IMR-90 (cell line): ENCODE results near the gene CCL20. TPM values are rescaled to one million over a fixed set of nuclear protein-coding genes. Genes with fewer than 3 reads are reported as not detected.
A peak's percentile ranks its signal among the peaks of the same experiment; 100 is the strongest.

ENCODE experiments used
- ATAC-seq: fragments of 200-7000 bp; cut with Tn5 transposase; 2 replicates; pipeline ENCODE4 v1.9.1; 2020; ENCODE audit warnings: low read depth, mild to moderate bottlenecking, moderate library complexity
- BruUV-seq: library from RNA; stranded (reverse); fragments of 400-500 nt; replicated peaks from 2 replicates; lab custom pipeline; 2021; lab: Mats Ljungman, UMichigan
- CTCF ChIA-PET: fragments of 300-600 bp; formaldehyde crosslinking; extraction: SDS; loops from one replicate; lab custom pipeline; 2021; ENCODE audit warnings: antibody characterized with exemption; lab: Yijun Ruan, JAX
- POLR2A ChIA-PET: fragments of 300-600 bp; sonication (Branson Sonifier 250); formaldehyde crosslinking; loops from one replicate; lab custom pipeline; 2022; ENCODE audit warnings: antibody characterized with exemption; ENCODE audit not compliant: unreplicated experiment; lab: Charles Lee
- DNase-seq: peaks from one replicate; pipeline ENCODE4 v3.0.0; 2013
- H2AFZ ChIP-seq: replicated peaks from 2 replicates; pipeline ENCODE3; 2013; ENCODE audit warnings: low read length, mild to moderate bottlenecking; ENCODE audit not compliant: poor library complexity
- H2AK5ac ChIP-seq: 2 replicates; pipeline ENCODE4 v1.6.1; 2013; ENCODE audit warnings: low read depth, low read length, inconsistent platforms
- H2AK9ac ChIP-seq: replicated peaks from 2 replicates; pipeline ENCODE3; 2013; ENCODE audit warnings: mild to moderate bottlenecking, low read depth, low read length, moderate library complexity; ENCODE audit not compliant: poor library complexity
- H2BK120ac ChIP-seq: 2 replicates; pipeline ENCODE4 v1.6.1; 2013; ENCODE audit warnings: low read depth, low read length, inconsistent platforms
- H2BK15ac ChIP-seq: 3 replicates; pipeline ENCODE4 v1.6.1; 2013; ENCODE audit warnings: low read depth, low read length, inconsistent platforms
- H2BK20ac ChIP-seq: 2 replicates; pipeline ENCODE4 v1.6.1; 2013; ENCODE audit warnings: low read depth, mild to moderate bottlenecking, inconsistent platforms, low read length, moderate library complexity
- H2BK5ac ChIP-seq: 2 replicates; pipeline ENCODE4 v1.6.1; 2013; ENCODE audit warnings: mild to moderate bottlenecking, low read depth, low read length, inconsistent platforms; ENCODE audit not compliant: poor library complexity, severe bottlenecking
- H3K14ac ChIP-seq: replicated peaks from 2 replicates; pipeline ENCODE4 v1.6.1; 2013; ENCODE audit warnings: low read depth, low read length, inconsistent platforms
- H3K18ac ChIP-seq: 2 replicates; pipeline ENCODE4 v1.6.1; 2013; ENCODE audit warnings: low read depth, low read length, control low read depth
- H3K23ac ChIP-seq: 2 replicates; pipeline ENCODE4 v1.6.1; 2013; ENCODE audit warnings: low read depth, low read length, inconsistent platforms
- H3K27ac ChIP-seq: 2 replicates; pipeline ENCODE4 v1.5.1; 2013; ENCODE audit warnings: mild to moderate bottlenecking, control low read depth, low read length; ENCODE audit not compliant: insufficient read depth
- H3K27me3 ChIP-seq: 2 replicates; pipeline ENCODE4 v1.6.1; 2013; ENCODE audit warnings: low read length; ENCODE audit not compliant: control insufficient read depth, insufficient read depth
- H3K36me3 ChIP-seq: 2 replicates; pipeline ENCODE4 v1.6.1; 2013; ENCODE audit warnings: low read length, mixed read lengths; ENCODE audit not compliant: control insufficient read depth, insufficient read depth
- H3K4ac ChIP-seq: 2 replicates; pipeline ENCODE4 v1.6.1; 2013; ENCODE audit warnings: low read depth, low read length, inconsistent platforms
- H3K4me1 ChIP-seq: 2 replicates; pipeline ENCODE4 v1.6.1; 2013; ENCODE audit warnings: low read length, mixed read lengths; ENCODE audit not compliant: control insufficient read depth, insufficient read depth
- H3K4me2 ChIP-seq: 2 replicates; pipeline ENCODE4 v1.6.1; 2013; ENCODE audit warnings: low read depth, mild to moderate bottlenecking, control low read depth, low read length, moderate library complexity
- H3K4me3 ChIP-seq: 2 replicates; pipeline ENCODE4 v1.5.1; 2013; ENCODE audit warnings: low read depth, mild to moderate bottlenecking, control low read depth, low read length, moderate library complexity; ENCODE audit not compliant: insufficient read depth
- H3K56ac ChIP-seq: 2 replicates; pipeline ENCODE4 v1.6.1; 2013; ENCODE audit warnings: low read length, inconsistent platforms; ENCODE audit not compliant: insufficient read depth; ENCODE audit errors: extremely low read depth
- H3K79me1 ChIP-seq, 2 experiments: 2 replicates each; pipeline ENCODE4 v1.6.1; 2013; ENCODE audit warnings: low read length in 2 of 2, inconsistent platforms in 1 of 2, low read depth in 1 of 2
- H3K9ac ChIP-seq: 2 replicates; pipeline ENCODE4 v1.6.1; 2013; ENCODE audit warnings: low read depth, low read length, control low read depth
- H3K9me1 ChIP-seq: 2 replicates; pipeline ENCODE4 v1.6.1; 2013; ENCODE audit warnings: low read length, inconsistent platforms; ENCODE audit not compliant: insufficient read depth
- H3K9me3 ChIP-seq: 2 replicates; pipeline ENCODE4 v1.6.1; 2013; ENCODE audit warnings: low read length; ENCODE audit not compliant: control insufficient read depth, insufficient read depth
- H4K20me1 ChIP-seq: 2 replicates; pipeline ENCODE4 v1.6.1; 2013; ENCODE audit warnings: low read length, inconsistent platforms; ENCODE audit not compliant: insufficient read depth
- H4K5ac ChIP-seq: 2 replicates; pipeline ENCODE4 v1.6.1; 2013; ENCODE audit warnings: mild to moderate bottlenecking, low read depth, low read length, control low read depth
- H4K8ac ChIP-seq, 2 experiments: 2 replicates each; pipeline ENCODE4 v1.6.1; 2013; ENCODE audit warnings: low read depth in 2 of 2, low read length in 2 of 2, control low read depth in 1 of 2, inconsistent platforms in 1 of 2
- H4K91ac ChIP-seq: 2 replicates; pipeline ENCODE4 v1.6.1; 2013; ENCODE audit warnings: low read depth, low read length, inconsistent platforms; ENCODE audit not compliant: insufficient read depth
- BHLHE40 ChIP-seq: fragments of 150-350 bp; IDR thresholded peaks from 2 replicates; pipeline ENCODE4 v1.6.1; 2016; ENCODE audit warnings: mild to moderate bottlenecking, low read depth, low read length
- NFE2L2 ChIP-seq: fragments of 150-350 bp; IDR thresholded peaks from 2 replicates; pipeline ENCODE4 v1.6.1; 2016; ENCODE audit warnings: low read depth, mild to moderate bottlenecking, low read length
- RCOR1 ChIP-seq: IDR thresholded peaks from 2 replicates; pipeline ENCODE4 v1.6.1; 2012; ENCODE audit warnings: mild to moderate bottlenecking, low read length, improper control_type of control experiment; ENCODE audit not compliant: insufficient replicate concordance
- WGBS, 2 experiments: methylation state at CpG; one replicate each; pipeline versions ENCODE4 v1.1.5 to v1.1.7; 2013; ENCODE audit warnings: missing lambda C conversion rate in 2 of 2; ENCODE audit not compliant: insufficient read length in 1 of 2; ENCODE audit errors: extremely low coverage in 2 of 2; 5-methylcytosine and 5-hydroxymethylcytosine counted together
- dilution Hi-C: fragments of 300-500 bp; cut with HindIII; formaldehyde crosslinking; loops from one replicate; pipeline ENCODE4 v1.14.3; 2018; ENCODE audit warnings: low sequenced_read_pairs; ENCODE audit not compliant: unreplicated experiment
- in situ Hi-C: fragments of 300-500 bp; cut with MboI; formaldehyde crosslinking; loops from 3 replicates; pipeline ENCODE4 v1.14.3; 2019; ENCODE audit warnings: low sequenced_read_pairs, inconsistent platforms, mixed read lengths
- intact Hi-C: fragments of 100-400 bp; cut with micrococcal nuclease; formaldehyde crosslinking; loops from 2 replicates; pipeline ENCODE4 v1.10.0; 2022
- polyA plus RNA-seq, 3 experiments: library from polyadenylated mRNA; depleted of rRNA; stranded (reverse); fragments of >200 nt; gene quantifications; 2 replicates each; pipeline ENCODE4 v1.2.3, GENCODE V29; 2012; ENCODE audit warnings: low replicate concordance in 1 of 3
- total RNA-seq: library from RNA; depleted of rRNA; stranded (reverse); fragments of >200 nt; gene quantifications from 2 replicates; pipeline ENCODE4 v1.2.3, GENCODE V29; 2012
- TF ChIP-seq, protein P1 (sequence below): fragments of 150-350 bp; IDR thresholded peaks from 2 replicates; pipeline ENCODE4 v1.6.1; 2016; ENCODE audit warnings: low read depth, mild to moderate bottlenecking, low read length, moderate library complexity, borderline replicate concordance

The CCL20 gene
- total and polyA plus RNA-seq, 2 of the 4 experiments (the other 2 are of a cell fraction), result not detected

- no CpG with 5 or more reads among the region's 4 CpGs for WGBS, 2 experiments
- Histone ChIP-seq H2BK5ac (no peak overlapping the region), H3K4me3 (no peak overlapping the region), H2AK9ac (no peak overlapping the region), H2AK5ac (no peak overlapping the region), H3K27ac (no peak overlapping the region), H3K23ac (no peak overlapping the region), H2BK20ac (no peak overlapping the region), H3K9ac (no peak overlapping the region), H3K9me3 (no peaks in the 10 kb centered on the region), H4K5ac (no peak overlapping the region), H2BK15ac (no peak overlapping the region), H3K4ac (no peak overlapping the region), H4K91ac (no peak overlapping the region), H3K36me3 (no peaks in the 10 kb centered on the region), H3K14ac (no peak overlapping the region), H4K8ac (no peak overlapping the region), H3K27me3 (peaks cover 3% of the 10 kb centered on the region; the same call in 1 of the 2 replicates), H2AFZ (no peak overlapping the region), H3K79me1 (no peaks in the 10 kb centered on the region), H3K18ac (no peak overlapping the region), H4K20me1 (no peaks in the 10 kb centered on the region), H3K4me2 (no peak overlapping the region), H3K9me1 (no peaks in the 10 kb centered on the region), H2BK120ac (no peak overlapping the region), H3K56ac (no peak overlapping the region), H3K4me1 (no peaks in the 10 kb centered on the region)
- dilution Hi-C loops, result no loop called here
- POLR2A ChIA-PET, result no interaction called here
- intact Hi-C loops, result no loop called here
- in situ Hi-C loops, result no loop called here
- DNase-seq, result peak; percentile 17
- CTCF ChIA-PET, result no interaction called here
- peak; percentile 44; the same call in 1 of the 2 replicates for ATAC-seq
- no TSS peak for BruUV-seq
- TF ChIP-seq, protein P1, sequence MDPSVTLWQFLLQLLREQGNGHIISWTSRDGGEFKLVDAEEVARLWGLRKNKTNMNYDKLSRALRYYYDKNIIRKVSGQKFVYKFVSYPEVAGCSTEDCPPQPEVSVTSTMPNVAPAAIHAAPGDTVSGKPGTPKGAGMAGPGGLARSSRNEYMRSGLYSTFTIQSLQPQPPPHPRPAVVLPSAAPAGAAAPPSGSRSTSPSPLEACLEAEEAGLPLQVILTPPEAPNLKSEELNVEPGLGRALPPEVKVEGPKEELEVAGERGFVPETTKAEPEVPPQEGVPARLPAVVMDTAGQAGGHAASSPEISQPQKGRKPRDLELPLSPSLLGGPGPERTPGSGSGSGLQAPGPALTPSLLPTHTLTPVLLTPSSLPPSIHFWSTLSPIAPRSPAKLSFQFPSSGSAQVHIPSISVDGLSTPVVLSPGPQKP, result no peak
- no peak for TF ChIP-seq NFE2L2
- TF ChIP-seq BHLHE40, result no peak
- TF ChIP-seq RCOR1, result no peak
Measured at GRCh38 chr2:227789803-227790202, 23.8 kb upstream of the CCL20 start.
